DMS153 (cell line): ENCODE results near the gene S100A14.
"Not testable (repeated sequence)": the region's sequence is repeated elsewhere in the genome, so short reads cannot be mapped to it uniquely, and the experiment has no call there.

Experiments used
- DNase-seq: peaks from one replicate; lab custom pipeline; 2025; lab: John Stamatoyannopoulos, UW

Gene S100A14

GRCh38 chr1:153615406-153615805 is 719 bp downstream of the S100A14 start:
- DNase-seq: no peak

GRCh38 chr1:153614906-153615305 is 1.2 kb downstream of the S100A14 start:
- DNase-seq: no peak

GRCh38 chr1:153614189-153614900 is 1.8 kb downstream of the S100A14 start:
- no peak for DNase-seq

GRCh38 chr1:153613406-153613805 is 2.7 kb downstream of the S100A14 start:
- no peak for DNase-seq

- DNase-seq: no peak
These were observed 3.3 kb downstream of the S100A14 start, which contains the start of gene S100A16 for GRCh38 chr1:153612755-153613331. S100A16 (minus strand) TSS chr1:153613137; CDS start chr1:153608151, 4,986 bp downstream.

GRCh38 chr1:153612111-153612754 is 3.9 kb downstream of the S100A14 start:
- no peak for DNase-seq

GRCh38 chr1:153611356-153611755 is 4.8 kb downstream of the S100A14 start:
- DNase-seq: no peak

GRCh38 chr1:153610811-153611301 is 5.3 kb downstream of the S100A14 start:
- no peak for DNase-seq

- no peak for DNase-seq
These were observed 5.8 kb downstream of the S100A14 start for GRCh38 chr1:153610334-153610733.

- DNase-seq: no peak
These were observed 6.6 kb downstream of the S100A14 start for GRCh38 chr1:153609585-153609907.

- no peak for DNase-seq
These were observed 7.2 kb downstream of the S100A14 start for GRCh38 chr1:153608742-153609584.

GRCh38 chr1:153608089-153608682 is 7.9 kb downstream of the S100A14 start:
- no peak for DNase-seq

- DNase-seq: no peak
These were observed 8.7 kb downstream of the S100A14 start for GRCh38 chr1:153607381-153607780.

- DNase-seq: no peak
These were observed 9.9 kb downstream of the S100A14 start for GRCh38 chr1:153606194-153606593.

GRCh38 chr1:153602749-153603148 is 13.4 kb downstream of the S100A14 start:
- no peak for DNase-seq

GRCh38 chr1:153599847-153600246 is 16.3 kb downstream of the S100A14 start:
- DNase-seq: no peak

- DNase-seq: peak; percentile 18
These were observed 17.6 kb downstream of the S100A14 start for GRCh38 chr1:153598309-153599172.

GRCh38 chr1:153597206-153597605 is 18.9 kb downstream of the S100A14 start:
- DNase-seq: no peak

- no peak for DNase-seq
These were observed 23.4 kb downstream of the S100A14 start for GRCh38 chr1:153592748-153593147.

- DNase-seq: no peak
These were observed 27.6 kb downstream of the S100A14 start for GRCh38 chr1:153588482-153588881.

- DNase-seq: not testable (repeated sequence)
These were observed 28.1 kb downstream of the S100A14 start for GRCh38 chr1:153588033-153588432.
